GM12891 (cell line): Measurements from ENCODE around the gene LPIN1.

ENCODE experiments used
- DNase-seq: peaks from one replicate; pipeline ENCODE4 v3.0.0; 2011; ENCODE audit warnings: low spot score; ENCODE audit not compliant: insufficient read length
- FAIRE-seq: peaks from 2 replicates; lab custom pipeline; 2011; peaks lifted over from hg19 to GRCh38; lab: Jason Lieb, UNC
- PAX5 ChIP-seq: IDR thresholded peaks from 2 replicates; pipeline ENCODE4 v1.6.1; 2011; ENCODE audit warnings: low read length, moderate library complexity, mild to moderate bottlenecking; ENCODE audit not compliant: insufficient read depth, severe bottlenecking
- POLR2A ChIP-seq: IDR thresholded peaks from 2 replicates; pipeline ENCODE4 v1.6.1; 2011; ENCODE audit warnings: low read depth, low read length, control low read depth
- POLR2AphosphoS5 ChIP-seq: IDR thresholded peaks from 2 replicates; pipeline ENCODE4 v1.6.1; 2011; ENCODE audit warnings: low read depth, low read length, control low read depth
- POU2F2 ChIP-seq: IDR thresholded peaks from 2 replicates; pipeline ENCODE4 v1.6.1; 2011; ENCODE audit warnings: low read depth, mild to moderate bottlenecking, control low read depth, low read length, moderate library complexity
- SPI1 ChIP-seq: IDR thresholded peaks from 2 replicates; pipeline ENCODE4 v1.6.1; 2011; ENCODE audit warnings: low read depth, low read length, control low read depth
- TAF1 ChIP-seq: IDR thresholded peaks from 2 replicates; pipeline ENCODE4 v1.6.1; 2011; ENCODE audit warnings: low read depth, low read length, control low read depth

LPIN1 gene

DNA sequence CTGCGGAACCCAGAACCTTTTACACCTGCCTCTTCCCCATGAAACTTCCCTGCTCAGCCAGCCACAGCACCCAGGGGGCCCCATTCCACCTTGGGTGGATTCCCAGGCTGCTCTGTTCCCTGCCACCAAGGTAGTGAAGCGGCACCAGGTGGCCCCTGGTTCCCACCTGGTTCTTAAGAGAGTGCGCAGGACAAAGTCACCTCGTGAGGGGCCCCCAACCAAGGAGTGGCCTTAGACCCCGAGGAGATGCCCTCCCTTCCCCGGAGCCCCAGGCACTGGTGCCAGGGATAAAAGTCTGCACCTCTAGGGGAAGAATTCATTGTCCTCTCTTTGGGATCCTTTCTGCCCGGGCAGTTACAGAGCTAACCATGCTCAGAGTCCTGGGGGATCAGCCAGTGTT lies 3.1 kb upstream of the LPIN1 start:
- FAIRE-seq: no peak
- DNase-seq: no peak
- TF ChIP-seq POU2F2 (no peak), SPI1 (no peak), TAF1 (no peak), POLR2A (no peak), POLR2AphosphoS5 (no peak), PAX5 (no peak)

DNA sequence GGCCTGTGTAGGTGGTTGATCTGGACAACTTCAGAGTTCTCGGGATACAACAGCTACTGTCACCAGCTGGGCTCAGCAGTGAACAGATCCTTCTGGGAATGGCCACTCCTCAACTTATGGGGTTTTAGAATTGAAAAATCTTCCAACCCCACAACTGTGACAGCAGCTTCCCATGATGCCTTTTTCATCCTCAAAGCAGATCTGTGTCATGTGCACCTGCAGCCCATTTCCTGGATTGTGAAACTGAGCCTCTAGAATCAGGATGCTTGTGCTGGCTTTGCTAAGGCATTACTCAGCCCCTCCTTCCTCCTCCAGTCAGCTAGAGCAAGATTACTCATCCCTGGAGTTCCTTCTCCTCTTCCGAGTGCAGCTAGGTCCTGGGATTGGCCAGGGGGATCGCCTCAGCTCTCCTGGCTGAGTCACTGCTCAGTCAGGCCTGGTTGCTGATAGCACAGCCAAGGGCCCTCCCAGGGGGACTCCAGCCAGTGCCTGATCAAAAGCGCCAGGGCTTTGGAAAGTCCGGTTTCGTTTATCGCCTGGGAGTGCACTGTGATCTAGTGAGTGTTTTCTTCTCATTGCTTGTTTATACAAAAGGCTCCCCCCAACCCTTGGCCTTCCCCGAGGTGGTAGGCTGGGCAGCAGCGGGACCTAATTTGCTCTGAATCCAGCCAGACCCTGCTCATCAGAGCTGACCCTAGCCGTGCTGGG lies 2.4 kb upstream of the LPIN1 start:
- FAIRE-seq: no peak
- TF ChIP-seq POU2F2: no peak; the same call in 1 of the 2 replicates
- no peak for TF ChIP-seq SPI1
- TF ChIP-seq TAF1: peak; percentile 53; the same call in 1 of the 2 replicates
- TF ChIP-seq PAX5: peak; percentile 47
- TF ChIP-seq POLR2A: no peak
- peak; percentile 55 for DNase-seq

DNA sequence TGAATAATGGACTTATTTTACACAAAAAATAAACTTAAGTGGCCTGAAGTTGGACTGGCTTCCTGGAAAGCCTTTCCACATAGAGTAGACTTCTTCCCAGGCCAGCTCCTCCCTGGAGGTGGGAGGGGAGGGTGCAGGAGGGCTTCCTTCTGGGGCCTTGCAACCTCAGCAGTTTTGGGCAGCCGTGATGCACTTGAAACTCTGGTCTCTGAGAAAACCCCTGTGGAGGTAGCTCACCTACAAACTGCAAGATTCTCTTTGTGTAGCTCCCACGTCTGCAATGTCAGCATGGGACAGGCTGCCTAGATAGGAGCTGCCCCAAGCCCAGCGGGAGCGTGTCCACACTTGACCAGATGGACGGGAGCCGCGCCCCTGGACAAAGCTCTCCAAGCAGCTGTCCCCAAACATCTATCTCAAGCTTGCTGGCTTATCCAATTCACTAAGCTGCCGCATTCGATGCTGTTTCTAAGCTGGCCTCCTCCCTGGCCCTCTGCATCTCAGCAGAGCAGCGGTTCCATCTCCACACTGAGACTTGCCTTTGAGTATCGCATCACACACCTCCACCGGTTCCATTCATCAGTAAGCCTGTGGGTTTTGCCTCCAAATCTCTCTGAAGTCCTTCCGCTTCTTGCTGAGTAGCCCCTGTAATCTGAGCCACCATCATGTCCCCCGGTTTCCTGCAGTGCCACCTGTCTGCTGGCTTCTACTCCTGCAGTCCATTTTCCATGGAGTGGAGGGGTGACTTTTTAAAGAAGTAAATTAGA lies 1.6 kb upstream of the LPIN1 start:
- DNase-seq (no peak), FAIRE-seq (no peak)
- TF ChIP-seq TAF1 (no peak), POLR2A (no peak), POLR2AphosphoS5 (no peak), SPI1 (no peak), PAX5 (no peak), POU2F2 (no peak)

DNA sequence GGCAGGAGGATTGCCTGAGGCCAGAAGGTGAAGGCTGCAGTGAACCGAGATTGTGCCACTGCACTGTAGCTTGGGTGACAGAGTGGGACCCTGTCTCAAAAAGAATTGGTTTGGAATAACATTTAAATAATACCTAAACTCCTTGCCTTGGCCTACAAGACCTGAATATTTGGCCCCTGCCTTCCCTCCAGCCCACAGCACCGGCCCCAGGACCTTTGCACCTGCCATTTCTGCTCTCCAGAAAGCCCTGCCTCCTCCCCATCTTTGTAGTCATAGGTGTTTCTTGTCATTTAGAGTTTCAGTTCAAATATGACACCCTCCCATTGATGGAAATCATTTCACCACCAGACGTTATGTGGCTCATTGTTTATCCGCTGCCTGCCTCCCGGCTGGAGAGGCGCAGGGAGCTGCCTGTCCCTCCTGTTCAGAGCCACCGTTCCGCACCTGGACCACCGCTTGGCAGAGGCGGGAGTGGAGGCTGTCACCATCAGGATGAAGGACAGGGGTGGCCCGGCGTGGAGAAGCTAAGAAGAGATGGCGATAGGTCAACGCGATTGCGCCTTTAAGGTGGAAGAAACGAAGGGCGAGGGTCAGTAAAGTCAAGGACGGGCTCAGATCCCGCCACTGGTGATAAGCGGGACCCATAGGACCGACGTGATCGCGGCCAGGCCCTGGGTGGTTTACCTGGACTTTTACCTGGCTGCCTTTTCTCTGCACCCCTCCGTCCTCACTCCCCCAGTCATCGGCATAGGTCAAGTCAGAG lies 638 bp upstream of the LPIN1 start:
- no peak for TF ChIP-seq PAX5
- no peak for TF ChIP-seq POLR2A
- no peak for TF ChIP-seq POLR2AphosphoS5
- TF ChIP-seq SPI1: no peak
- TF ChIP-seq TAF1: no peak
- TF ChIP-seq POU2F2: no peak
- FAIRE-seq (no peak), DNase-seq (no peak)

DNA sequence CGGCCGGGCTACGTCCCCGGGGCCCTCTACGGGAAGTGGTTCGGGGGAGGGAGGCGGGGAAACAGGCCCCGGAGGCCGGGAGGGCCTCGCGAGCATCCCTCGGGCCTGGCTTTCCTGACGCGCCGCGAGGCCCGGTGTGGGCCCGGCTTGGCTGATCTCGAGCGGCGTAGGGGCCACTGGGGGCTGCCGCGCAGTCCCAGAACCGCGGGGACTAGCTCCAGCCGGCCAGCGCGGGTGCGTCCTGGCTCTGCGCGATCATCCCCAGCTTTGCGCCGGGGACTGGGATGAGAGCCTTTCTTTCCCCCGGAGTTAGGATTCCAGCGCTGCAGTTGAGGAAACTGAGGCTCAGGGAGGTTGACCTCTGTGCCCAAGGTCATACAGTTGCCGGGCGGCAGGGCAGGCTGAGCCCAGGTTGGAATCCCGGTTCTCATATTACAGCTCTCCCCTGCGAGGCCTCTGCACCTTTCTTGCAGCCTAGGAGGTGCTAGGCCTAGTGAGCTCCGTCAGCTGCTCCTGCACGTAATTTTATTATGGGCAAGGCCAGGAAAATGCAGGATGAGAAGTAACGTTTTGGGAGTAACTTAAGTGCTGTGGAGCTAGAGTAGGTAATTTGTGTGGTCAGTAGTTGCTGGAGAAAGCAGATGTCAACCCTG lies 501 bp downstream of the LPIN1 start:
- FAIRE-seq (no peak), DNase-seq (no peak)
- TF ChIP-seq SPI1: no peak
- TF ChIP-seq POLR2A: no peak
- TF ChIP-seq TAF1: no peak
- no peak for TF ChIP-seq PAX5

DNA sequence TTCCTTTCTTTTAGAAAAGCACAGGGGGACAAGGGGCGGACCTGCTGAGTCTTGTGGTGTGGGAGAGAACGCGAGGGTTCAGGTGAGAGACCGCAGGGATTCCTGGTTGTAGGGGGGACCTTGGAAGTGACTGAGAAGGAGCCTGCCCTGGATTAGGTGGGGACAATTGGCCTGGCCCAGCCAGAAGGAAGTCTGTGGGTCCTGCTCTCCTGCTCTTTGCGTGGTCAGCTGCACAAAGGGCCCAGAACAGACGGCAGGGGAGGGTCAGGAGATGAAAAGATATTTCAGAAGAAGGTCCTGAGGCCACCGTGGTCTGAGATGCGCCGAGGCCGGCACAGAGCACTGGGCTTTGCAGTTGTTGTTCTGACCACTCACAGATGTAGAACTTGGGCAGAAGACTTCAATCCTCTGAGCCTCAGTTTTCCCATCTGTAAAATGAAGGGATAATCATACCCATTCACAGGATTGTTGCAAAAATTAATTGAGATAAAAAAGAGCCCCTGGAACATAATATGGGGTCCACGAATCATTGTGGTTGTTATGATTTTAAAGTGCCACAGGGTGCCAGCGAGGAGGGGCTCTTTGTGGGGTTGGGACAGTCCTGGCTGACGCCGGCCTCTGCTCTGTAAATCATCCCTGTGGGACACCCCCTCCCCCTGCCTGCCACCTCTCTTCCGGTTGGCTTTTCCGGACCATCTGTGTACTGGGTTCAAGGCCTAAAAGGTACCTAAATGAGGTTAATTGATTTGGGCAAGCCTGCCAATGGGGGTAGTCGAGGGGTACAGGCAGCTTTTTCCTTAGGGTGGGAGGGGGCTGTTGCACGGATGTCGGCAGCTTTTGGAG lies 1.8 kb downstream of the LPIN1 start:
- no peak for FAIRE-seq

DNA sequence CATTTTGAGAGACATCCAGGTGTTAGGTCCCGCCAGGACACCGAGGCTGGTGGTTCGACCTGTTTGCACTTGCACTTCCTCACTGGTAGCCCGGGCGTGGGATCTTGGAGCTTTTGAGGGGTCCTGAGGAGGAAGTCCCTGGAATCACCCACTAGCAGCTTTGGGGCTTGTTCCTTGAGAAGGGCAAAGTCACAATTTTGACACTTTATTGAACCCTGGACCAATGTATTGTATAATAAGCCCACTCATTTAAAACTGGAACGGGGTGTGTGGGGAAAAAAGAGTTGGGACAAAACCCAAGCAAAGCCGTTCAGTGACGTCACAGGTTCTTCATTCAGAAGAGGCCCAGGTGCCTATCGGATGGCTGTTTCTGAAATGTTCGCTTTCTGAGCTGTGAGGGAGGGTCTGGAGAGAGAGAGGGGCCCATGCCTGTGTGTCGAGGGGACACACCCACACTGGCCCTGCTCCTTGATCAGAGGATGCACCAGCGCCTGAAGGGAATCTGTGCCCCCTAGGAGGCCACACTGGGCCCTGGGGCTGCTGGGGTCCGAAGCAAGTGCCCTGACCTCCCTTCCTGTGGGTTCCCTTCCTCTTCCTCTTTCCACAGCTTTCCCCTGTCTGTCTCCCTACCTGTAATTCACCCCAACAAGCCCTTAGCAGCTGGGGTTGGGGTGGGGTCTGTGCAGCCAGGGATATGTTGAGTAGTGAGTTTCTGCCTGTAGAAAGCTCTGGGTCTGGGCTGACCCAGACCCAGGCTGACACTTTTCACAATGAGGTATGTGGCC lies 2.6 kb downstream of the LPIN1 start:
- DNase-seq (no peak), FAIRE-seq (no peak)
- TF ChIP-seq SPI1 (peak; percentile 58), POLR2AphosphoS5 (no peak)

More for the DNA sequence above, 1.8 kb downstream of the LPIN1 start:
- DNase-seq: no peak
- TF ChIP-seq POLR2A (no peak), POU2F2 (no peak), PAX5 (no peak), TAF1 (no peak)

DNA sequence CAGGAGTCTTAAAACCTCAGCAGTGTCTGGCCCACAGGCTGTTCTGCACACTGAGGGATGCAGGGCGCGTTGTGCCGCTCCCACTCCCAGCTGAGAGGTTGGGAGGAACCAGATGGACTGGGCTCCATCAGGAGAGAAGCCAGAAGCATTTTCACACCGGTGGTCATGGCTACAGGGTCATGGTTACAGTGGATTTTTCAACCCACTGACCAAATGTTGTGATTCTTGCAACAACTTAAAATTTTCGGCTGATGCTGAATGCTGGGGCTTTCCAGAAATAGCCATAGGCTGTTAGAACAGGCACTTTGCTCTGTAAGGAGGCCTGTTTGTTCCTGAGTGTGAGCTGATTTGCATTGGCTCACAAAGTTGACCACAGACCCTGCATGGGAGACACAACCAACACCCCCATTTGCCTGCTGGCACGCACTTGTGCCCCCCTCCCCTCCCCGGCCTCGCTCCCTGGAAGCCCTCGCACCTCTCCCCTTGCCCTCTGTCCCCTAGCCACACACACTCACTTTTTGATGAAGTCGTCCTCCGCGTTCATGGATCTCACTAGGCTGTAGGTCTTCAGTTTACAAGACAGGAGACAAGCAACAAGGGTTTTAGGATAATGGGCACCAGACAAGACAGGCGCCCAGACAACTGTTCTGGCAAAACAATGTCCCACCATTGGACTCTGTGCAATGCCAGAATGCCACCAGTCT lies 3.4 kb downstream of the LPIN1 start:
- DNase-seq (no peak), FAIRE-seq (peak; percentile 81)

More for the DNA sequence above, 3.4 kb downstream of the LPIN1 start:
- TF ChIP-seq POU2F2 (peak; percentile 94), SPI1 (no peak), POLR2AphosphoS5 (no peak)
